PFSK-1 (cell line): ENCODE results near the gene ANAPC2.

Experiments used
- FOXP2 ChIP-seq: optimal IDR thresholded peaks from 2 replicates; pipeline ENCODE3; 2011; ENCODE audit warnings: borderline replicate concordance, control low read depth, inconsistent platforms; ENCODE audit not compliant: insufficient read depth; ENCODE audit errors: extremely low read length, extremely low read depth
- POLR2AphosphoS5 ChIP-seq: IDR thresholded peaks from 2 replicates; pipeline ENCODE4 v1.6.1; 2012; ENCODE audit warnings: low read depth, mild to moderate bottlenecking, control low read depth, low read length, moderate library complexity
- REST ChIP-seq, 2 experiments: IDR thresholded peaks; 2 replicates each; pipeline versions ENCODE4 v1.6.1 to v1.8.0; 2011 to 2012; ENCODE audit warnings: low read depth in 2 of 2, low read length in 2 of 2, control low read depth in 1 of 2, inconsistent platforms in 1 of 2, mild to moderate bottlenecking in 1 of 2, moderate library complexity in 1 of 2; ENCODE audit not compliant: insufficient read depth in 1 of 2
- SIN3A ChIP-seq: IDR thresholded peaks from 2 replicates; pipeline ENCODE4 v1.6.1; 2012; ENCODE audit warnings: mild to moderate bottlenecking, low read length, moderate library complexity, borderline replicate concordance; ENCODE audit not compliant: insufficient read depth
- TAF1 ChIP-seq: IDR thresholded peaks from 2 replicates; pipeline ENCODE4 v1.6.1; 2012; ENCODE audit warnings: low read length, control low read depth, borderline replicate concordance; ENCODE audit not compliant: insufficient read depth

The ANAPC2 gene

GRCh38 chr9:137185921-137186320, 2.4 kb downstream of the ANAPC2 start:
- TF ChIP-seq FOXP2 (no peak), SIN3A (no peak), POLR2AphosphoS5 (no peak)

- no peak for TF ChIP-seq POLR2AphosphoS5
- TF ChIP-seq FOXP2: no peak
- TF ChIP-seq REST (IDR thresholded peaks at IDR 0.05; ENCODE audit: insufficient read depth in 1 of 2, low read depth in 2 of 2, low read length in 2 of 2): no peak
- TF ChIP-seq TAF1: no peak
- no peak for TF ChIP-seq SIN3A
Observed at GRCh38 chr9:137184881-137185660, 3.3 kb downstream of the ANAPC2 start.

GRCh38 chr9:137183980-137184595, 4.3 kb downstream of the ANAPC2 start:
- TF ChIP-seq REST (IDR thresholded peaks at IDR 0.05; ENCODE audit: insufficient read depth in 1 of 2, low read depth in 2 of 2, low read length in 2 of 2): no peak
- no peak for TF ChIP-seq FOXP2
- TF ChIP-seq POLR2AphosphoS5: no peak
- no peak for TF ChIP-seq SIN3A
- TF ChIP-seq TAF1: no peak

- no peak for TF ChIP-seq SIN3A
- TF ChIP-seq TAF1: no peak
Observed at GRCh38 chr9:137182836-137183235, 5.5 kb downstream of the ANAPC2 start.

GRCh38 chr9:137181680-137182079, 6.7 kb downstream of the ANAPC2 start:
- no peak for TF ChIP-seq REST (IDR thresholded peaks at IDR 0.05; ENCODE audit: insufficient read depth in 1 of 2, low read depth in 2 of 2, low read length in 2 of 2)
- TF ChIP-seq SIN3A: no peak
- TF ChIP-seq FOXP2: no peak
- no peak for TF ChIP-seq POLR2AphosphoS5
- TF ChIP-seq TAF1: no peak

- TF ChIP-seq SIN3A (no peak), FOXP2 (no peak), POLR2AphosphoS5 (no peak), TAF1 (no peak), REST (IDR thresholded peaks at IDR 0.05; ENCODE audit: insufficient read depth in 1 of 2, low read depth in 2 of 2, low read length in 2 of 2) (no peak)
Observed at GRCh38 chr9:137180491-137180890, 7.9 kb downstream of the ANAPC2 start.
